ENCODE results near the gene COX7B. TPM values are rescaled to one million over a fixed set of nuclear protein-coding genes. Genes with fewer than 3 reads are reported as not detected.
"Not testable (repeated sequence)": the region's sequence is repeated elsewhere in the genome, so short reads cannot be mapped to it uniquely, and the experiment has no call there.

COX7B gene
- total RNA-seq, 1 experiment from 2014 or later, result 356 TPM

- POLR2A ChIA-PET (ENCODE audit: unreplicated experiment), result no interaction called here
- Histone ChIP-seq H3K4me2 (no peak overlapping the region), H3K27me3 (ENCODE audit: insufficient read depth, low read depth) (no peaks in the 10 kb centered on the region), H2AFZ (no peak overlapping the region), H3K79me2 (ENCODE audit: low read depth) (peaks cover 19% of the 10 kb centered on the region), H4K20me1 (ENCODE audit: insufficient read depth) (no peaks in the 10 kb centered on the region), H3K36me3 (ENCODE audit: low read depth) (no peaks in the 10 kb centered on the region), H3K27ac (no peak overlapping the region), H3K9me2 (ENCODE audit: insufficient read depth) (no peaks in the 10 kb centered on the region), H3K4me1 (replicated peaks; ENCODE audit: insufficient read depth) (peaks cover 18% of the 10 kb centered on the region), H3K9me3 (ENCODE audit: insufficient read depth, low read depth) (no peaks in the 10 kb centered on the region), H3K4me3 (no peak overlapping the region), H3F3A (ENCODE audit: insufficient read depth, low read depth) (peaks cover 3% of the 10 kb centered on the region; the same call in 1 of the 2 replicates)
- CTCF ChIA-PET, result no interaction called here
- DNase-seq, result no peak
- BruUV-seq (replicated peaks), result no TSS peak
- intact Hi-C loops (cut with micrococcal nuclease; ENCODE audit: unreplicated experiment), result no loop called here
- TF ChIP-seq CTCF (conservative IDR thresholded peaks at IDR 0.05), result no peak
- TF ChIP-seq EZH2 (IDR thresholded peaks at IDR 0.05; ENCODE audit: low read depth), result no peak
These were observed 18.1 kb downstream of the COX7B start for GRCh38 chrX:77917294-77917933.

- POLR2A ChIA-PET (ENCODE audit: unreplicated experiment), result no interaction called here
- Histone ChIP-seq H3K9me3 (ENCODE audit: insufficient read depth, low read depth) (no peaks in the 10 kb centered on the region), H2AFZ (no peak overlapping the region), H3K4me1 (replicated peaks; ENCODE audit: insufficient read depth) (peaks cover 10% of the 10 kb centered on the region), H3K9me2 (ENCODE audit: insufficient read depth) (no peaks in the 10 kb centered on the region), H3F3A (ENCODE audit: insufficient read depth, low read depth) (peaks cover 3% of the 10 kb centered on the region; the same call in 1 of the 2 replicates), H3K4me3 (no peak overlapping the region), H4K20me1 (ENCODE audit: insufficient read depth) (no peaks in the 10 kb centered on the region), H3K4me2 (peak overlapping the region; percentile 34), H3K36me3 (ENCODE audit: low read depth) (no peaks in the 10 kb centered on the region), H3K27me3 (ENCODE audit: insufficient read depth, low read depth) (no peaks in the 10 kb centered on the region), H3K27ac (no peak overlapping the region), H3K79me2 (ENCODE audit: low read depth) (peaks cover 8% of the 10 kb centered on the region; the same call in 1 of the 2 replicates)
- DNase-seq, result peak in 1 of 2 experiments; percentile 61
- no peak for TF ChIP-seq EZH2 (IDR thresholded peaks at IDR 0.05; ENCODE audit: low read depth)
- no peak for TF ChIP-seq CTCF (conservative IDR thresholded peaks at IDR 0.05)
- intact Hi-C loops (cut with micrococcal nuclease; ENCODE audit: unreplicated experiment), result no loop called here
- CTCF ChIA-PET, result interaction anchor here (0.6 kb wide), 1 partner anchor 19 kb away, joined by 5 read pairs; the partner anchor contains the start of gene COX7B
- no TSS peak for BruUV-seq (replicated peaks)
These were observed 19.3 kb downstream of the COX7B start for GRCh38 chrX:77918568-77918967.

- H3K27me3 ChIP-seq (ENCODE audit: insufficient read depth, low read depth); H3K4me1 ChIP-seq (replicated peaks; ENCODE audit: insufficient read depth); CTCF ChIA-PET; H3K9me2 ChIP-seq (ENCODE audit: insufficient read depth); DNase-seq; H3F3A ChIP-seq (ENCODE audit: insufficient read depth, low read depth); H3K9me3 ChIP-seq (ENCODE audit: insufficient read depth, low read depth); H2AFZ ChIP-seq; POLR2A ChIA-PET (ENCODE audit: unreplicated experiment); BruUV-seq (replicated peaks); H3K4me3 ChIP-seq; H4K20me1 ChIP-seq (ENCODE audit: insufficient read depth); H3K36me3 ChIP-seq (ENCODE audit: low read depth); H3K79me2 ChIP-seq (ENCODE audit: low read depth); H3K27ac ChIP-seq; H3K4me2 ChIP-seq; intact Hi-C loops (cut with micrococcal nuclease; ENCODE audit: unreplicated experiment): not testable (repeated sequence)
These were observed 20.1 kb downstream of the COX7B start for GRCh38 chrX:77919370-77919769.

GRCh38 chrX:77922787-77923186, 23.5 kb downstream of the COX7B start:
- Histone ChIP-seq H3K27me3 (ENCODE audit: insufficient read depth, low read depth) (no peaks in the 10 kb centered on the region), H3F3A (ENCODE audit: insufficient read depth, low read depth) (peaks cover 3% of the 10 kb centered on the region; the same call in 1 of the 2 replicates), H3K4me1 (replicated peaks; ENCODE audit: insufficient read depth) (peaks cover 10% of the 10 kb centered on the region), H3K27ac (no peak overlapping the region), H2AFZ (no peak overlapping the region), H3K9me3 (ENCODE audit: insufficient read depth, low read depth) (no peaks in the 10 kb centered on the region), H3K4me3 (no peak overlapping the region), H3K36me3 (ENCODE audit: low read depth) (no peaks in the 10 kb centered on the region), H3K9me2 (ENCODE audit: insufficient read depth) (no peaks in the 10 kb centered on the region), H3K79me2 (ENCODE audit: low read depth) (no peaks in the 10 kb centered on the region), H3K4me2 (no peak overlapping the region), H4K20me1 (ENCODE audit: insufficient read depth) (no peaks in the 10 kb centered on the region)
- TF ChIP-seq CTCF (conservative IDR thresholded peaks at IDR 0.05), result no peak
- TF ChIP-seq EZH2 (IDR thresholded peaks at IDR 0.05; ENCODE audit: low read depth), result no peak
- no peak for DNase-seq
- ChIA-PET CTCF (no interaction called here), POLR2A (ENCODE audit: unreplicated experiment) (no interaction called here)
- intact Hi-C loops (cut with micrococcal nuclease; ENCODE audit: unreplicated experiment), result no loop called here
- no TSS peak for BruUV-seq (replicated peaks)
